GM19193 (cell line): ENCODE data around the gene PLXDC2.

Experiments used
- POLR2A ChIP-seq: IDR thresholded peaks from 4 replicates; pipeline ENCODE4 v1.6.1; 2011; ENCODE audit not compliant: insufficient read depth, insufficient read length; ENCODE audit errors: extremely low read depth

PLXDC2 gene

DNA sequence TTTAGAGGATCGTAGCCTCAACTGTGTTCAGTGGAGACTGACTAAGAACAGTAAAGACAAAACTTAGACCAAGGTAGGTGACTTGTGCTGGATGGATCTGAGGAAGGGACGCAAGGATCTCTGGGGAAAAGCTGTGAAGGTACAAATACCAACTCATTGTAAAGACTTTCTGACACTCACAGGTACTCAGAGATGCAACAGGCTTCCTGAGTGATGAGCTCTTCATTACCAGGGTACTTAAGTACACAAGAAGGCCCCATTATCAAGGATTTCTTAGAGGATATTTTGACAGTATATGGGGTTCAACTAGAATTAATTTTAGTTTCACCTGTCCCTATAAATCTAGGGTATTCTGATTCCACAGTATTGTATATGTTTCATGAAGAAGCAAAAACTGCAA is 440.7 kb downstream of the PLXDC2 start:
- no peak for TF ChIP-seq POLR2A

DNA sequence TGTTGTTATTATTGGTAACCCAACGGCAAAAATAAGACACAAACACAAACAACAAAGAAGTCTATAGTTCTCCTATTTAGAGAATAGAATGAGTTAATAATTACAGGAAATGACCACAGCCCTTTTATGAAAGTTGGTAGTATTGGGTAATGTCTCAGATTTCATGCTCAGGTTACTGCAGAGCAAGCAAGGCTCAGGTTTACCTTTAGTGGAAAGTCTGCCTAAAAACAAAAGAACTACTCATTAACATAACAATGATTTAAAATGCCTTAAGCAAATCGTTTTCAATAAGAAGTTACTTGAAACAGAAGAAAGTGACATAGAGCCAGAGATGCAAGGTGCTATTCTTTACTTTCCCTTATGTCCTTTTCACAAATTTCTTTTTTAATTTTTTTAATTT is 441.2 kb downstream of the PLXDC2 start:
- TF ChIP-seq POLR2A, result no peak

DNA sequence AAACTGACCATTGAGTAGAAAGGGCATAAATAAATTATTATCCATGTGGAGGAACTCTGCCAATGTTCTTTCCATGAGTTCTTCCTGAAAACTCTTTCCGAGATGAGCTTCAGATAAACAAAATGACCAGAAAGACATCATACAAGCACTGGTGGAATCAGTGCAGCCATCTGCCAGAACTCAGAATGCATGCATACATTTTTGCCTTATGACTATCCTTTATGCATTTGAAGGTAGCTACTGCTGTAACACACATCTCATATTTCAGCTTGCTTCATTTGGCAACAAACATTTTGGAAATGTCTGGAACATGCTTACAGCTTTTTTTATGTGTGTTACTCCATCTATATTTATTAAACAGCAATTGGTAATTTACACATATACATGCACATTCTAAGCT is 448.9 kb downstream of the PLXDC2 start:
- TF ChIP-seq POLR2A, result no peak

DNA sequence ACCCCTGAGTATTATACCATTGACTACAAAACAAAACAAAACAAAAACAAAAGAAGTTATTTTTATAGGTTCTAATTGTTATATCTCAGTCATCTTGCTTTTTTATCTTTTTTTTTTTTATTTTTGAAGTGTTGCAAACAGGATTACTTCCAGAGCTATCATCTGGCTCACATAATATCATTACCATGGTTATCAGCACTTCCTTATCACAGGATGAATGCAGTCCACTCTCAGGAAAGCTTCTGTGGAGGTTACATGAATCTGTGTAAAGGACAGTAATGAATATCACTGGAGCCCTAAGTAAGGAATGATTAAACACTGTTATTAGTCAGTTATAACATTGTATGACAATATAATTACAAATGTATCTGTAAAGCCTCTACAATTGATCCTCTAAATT is 451.5 kb downstream of the PLXDC2 start:
- TF ChIP-seq POLR2A, result no peak

DNA sequence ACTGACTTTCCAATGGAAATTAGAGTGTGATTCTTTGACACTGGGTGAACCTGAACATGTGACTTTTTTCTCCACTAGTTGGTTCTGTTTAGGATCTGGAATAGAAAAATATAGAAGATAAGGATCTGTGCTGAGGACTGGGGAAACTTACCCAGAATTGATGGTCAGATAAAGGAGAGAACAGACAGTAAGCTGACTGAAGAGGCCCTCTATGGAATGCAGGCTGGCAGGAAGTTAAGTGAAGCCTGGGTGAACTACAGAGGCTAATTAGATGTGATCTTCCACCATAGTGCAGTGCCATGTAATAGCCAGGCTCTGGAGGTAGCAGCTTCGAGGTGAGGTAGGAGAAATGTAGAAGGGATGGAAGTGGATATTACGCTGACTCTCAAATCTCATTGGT is 455.3 kb downstream of the PLXDC2 start:
- no peak for TF ChIP-seq POLR2A

DNA sequence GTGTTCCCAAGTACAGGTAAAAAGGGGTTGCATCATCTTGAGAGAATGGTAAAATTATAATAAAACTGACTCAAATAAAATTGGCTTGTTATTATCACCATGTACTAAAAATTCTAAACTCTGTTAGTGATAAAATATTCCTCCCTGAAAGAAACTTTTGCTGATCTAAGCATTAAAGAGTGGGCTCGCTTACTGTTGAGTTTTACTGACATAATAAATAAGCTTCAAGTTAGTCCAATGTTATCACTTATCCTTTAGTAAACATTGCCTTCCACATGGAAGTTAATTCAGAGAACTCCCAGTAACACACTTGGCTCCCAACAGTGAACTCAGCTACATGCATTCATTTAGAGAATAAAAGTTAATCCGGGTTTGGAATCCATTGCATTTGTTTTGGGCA is 456.4 kb downstream of the PLXDC2 start:
- no peak for TF ChIP-seq POLR2A

DNA sequence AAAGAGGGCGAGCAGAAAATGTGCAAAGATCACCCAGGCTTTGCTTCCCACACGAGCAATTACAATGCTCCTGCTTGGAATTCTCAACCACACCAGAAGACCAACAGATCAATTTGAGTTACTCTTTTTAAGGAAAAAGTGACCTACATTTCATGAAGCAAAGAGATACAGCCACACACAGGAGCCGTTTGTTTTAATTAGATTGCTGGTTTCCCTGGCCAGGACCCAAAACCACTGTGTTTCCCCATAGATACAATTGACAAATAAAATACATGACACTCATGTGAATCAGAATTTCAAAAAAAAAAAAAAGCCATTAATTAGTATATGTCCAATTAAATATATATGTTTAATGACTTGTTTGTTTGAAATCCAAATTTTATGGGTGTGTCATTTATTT is 458.3 kb downstream of the PLXDC2 start:
- TF ChIP-seq POLR2A, result no peak

DNA sequence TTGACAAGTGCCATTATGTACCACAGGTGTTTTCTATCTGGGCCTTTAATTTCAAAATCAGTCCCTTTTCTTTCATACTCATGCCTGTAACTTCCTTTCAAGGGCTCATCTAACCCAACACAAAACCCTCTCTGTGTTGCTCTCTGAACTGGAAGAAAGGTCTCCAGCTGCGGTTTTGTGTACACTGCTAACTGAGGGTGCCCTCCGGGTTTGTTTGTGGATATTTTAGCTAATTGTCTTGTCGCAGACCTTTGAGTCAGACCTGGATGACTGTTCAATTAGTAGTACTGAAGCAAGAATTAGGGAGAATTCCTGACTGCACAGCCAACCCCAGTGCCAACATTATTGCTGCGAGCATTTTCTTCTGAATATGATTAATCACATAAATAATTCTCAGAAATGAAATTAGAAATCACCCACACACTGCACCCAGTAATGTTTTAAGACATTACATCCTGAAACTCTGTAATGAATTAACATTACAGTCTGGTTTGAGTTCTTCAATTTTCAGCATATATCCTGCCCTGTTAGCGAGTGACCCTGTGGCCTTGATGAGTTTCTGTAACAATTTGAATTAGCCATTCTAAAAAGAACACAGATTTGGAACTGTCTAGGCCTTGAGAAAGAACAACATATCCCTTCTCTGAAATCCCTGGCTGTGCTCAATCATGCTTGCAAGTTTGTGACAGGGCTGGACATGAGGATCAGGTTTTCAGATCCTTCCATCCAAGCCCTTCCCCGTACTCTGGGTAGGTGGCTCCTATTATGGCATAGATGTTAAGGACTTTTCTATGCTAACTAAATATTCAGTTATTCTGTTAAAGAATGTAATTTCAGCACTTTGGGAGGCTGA is 460.1 kb downstream of the PLXDC2 start:
- TF ChIP-seq POLR2A, result no peak

DNA sequence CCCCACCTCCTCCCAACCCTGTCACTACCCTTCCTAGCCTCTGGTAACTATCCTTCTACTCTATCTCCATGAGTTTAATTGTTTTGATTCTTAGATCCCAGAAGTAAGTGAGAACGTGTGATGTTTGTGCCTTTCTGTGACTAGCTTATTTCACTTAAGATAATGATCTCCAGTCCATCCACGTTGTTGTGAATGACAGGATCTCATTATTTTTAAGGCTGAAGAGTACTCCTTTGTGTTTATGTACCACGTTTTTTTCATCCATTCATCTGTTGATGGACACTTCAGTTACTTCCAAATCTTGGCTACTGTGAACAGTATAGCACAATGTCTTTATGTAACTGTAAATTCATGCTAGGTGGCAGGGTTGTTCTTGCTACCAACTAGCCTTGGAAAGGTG is 461.6 kb downstream of the PLXDC2 start:
- no peak for TF ChIP-seq POLR2A

DNA sequence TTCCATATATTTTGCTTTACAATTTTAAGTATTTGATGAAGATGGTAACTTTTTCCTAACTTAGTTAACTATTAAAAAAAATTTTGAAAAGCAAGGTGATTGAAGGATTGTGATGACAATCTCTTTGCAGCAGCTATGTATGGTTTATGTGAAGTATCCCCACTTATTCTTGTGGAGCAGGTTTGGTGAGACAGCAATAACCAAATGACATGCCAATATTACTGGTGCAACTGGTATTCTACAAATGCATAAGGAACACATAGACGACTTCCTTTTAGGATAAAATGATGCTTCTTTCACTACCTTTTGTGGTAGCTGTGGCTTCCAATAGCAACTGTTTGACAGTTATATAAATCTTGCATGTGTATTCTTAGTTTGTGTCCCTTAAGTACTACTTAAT is 465.3 kb downstream of the PLXDC2 start:
- no peak for TF ChIP-seq POLR2A

DNA sequence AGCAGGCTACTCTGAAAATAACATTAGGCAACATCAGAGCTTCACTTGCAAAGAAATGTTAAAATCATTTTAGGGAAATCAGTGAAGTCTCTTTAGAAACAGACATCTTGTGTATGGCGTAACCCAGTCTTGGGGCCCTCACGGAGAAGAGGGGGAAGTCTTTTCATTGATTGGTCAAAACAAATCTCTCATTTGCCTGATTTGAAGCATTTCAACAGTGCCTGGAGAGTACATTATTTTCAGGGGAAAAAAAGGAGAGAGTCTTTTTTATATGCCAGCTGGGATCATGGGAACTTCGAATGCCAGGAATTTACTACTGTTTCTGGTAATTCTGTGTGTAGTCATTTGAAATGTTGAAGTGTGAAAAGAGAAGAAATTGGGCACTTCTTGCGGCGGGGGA is 471.4 kb downstream of the PLXDC2 start:
- TF ChIP-seq POLR2A, result no peak

DNA sequence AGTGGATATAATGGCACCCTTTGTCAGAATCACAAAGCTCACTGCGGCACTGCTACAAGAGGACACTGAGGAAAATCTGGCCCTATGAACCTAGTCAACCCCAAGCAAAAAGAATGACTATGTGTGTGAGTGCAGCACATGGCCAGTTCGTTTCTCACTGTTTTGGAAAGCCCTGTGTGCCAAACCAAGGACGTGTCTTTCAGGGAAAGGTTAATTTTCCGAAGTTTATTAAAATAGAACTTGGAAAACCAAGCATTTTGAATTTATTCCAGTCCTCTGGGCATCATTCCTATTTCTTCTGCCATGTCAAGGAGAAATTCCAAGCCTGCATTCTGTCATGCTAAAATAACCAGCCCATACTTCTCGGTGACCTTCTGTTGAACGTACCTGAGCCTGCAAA is 471.8 kb downstream of the PLXDC2 start:
- TF ChIP-seq POLR2A, result no peak

DNA sequence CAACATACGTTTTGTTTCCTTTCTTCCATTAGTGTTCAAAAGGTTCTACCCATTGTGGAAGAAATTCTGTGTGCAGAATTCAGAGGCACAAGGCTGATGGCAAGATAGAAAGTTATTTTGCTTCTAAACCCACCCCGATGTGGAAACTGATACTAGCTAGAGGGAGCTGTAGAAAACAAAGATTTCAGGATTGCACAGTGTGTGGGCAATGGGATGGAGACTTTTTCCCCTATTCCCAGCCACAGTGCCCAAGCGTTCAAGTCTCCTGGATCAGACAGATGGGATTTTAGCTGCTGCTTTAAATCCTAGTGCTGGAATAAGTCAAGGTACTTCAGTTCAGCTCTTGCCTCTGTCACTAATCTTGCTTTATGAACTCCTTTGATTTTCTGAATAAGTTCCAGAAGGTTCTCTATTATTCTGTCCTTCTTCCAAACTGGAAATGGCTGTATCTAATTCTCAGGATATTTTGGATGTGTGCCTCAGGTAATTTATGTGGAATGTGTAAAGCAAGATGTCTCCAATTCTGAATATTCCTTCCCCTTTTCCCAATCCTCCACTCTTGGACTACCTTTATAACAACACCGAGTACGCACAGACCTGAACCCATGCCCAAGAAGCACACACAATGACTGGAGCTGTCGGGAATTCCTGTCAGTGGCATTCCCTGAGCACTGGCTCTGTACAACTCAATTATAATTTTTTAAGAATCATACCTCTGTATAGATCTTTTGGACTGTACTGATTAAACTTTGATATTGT is 473.0 kb downstream of the PLXDC2 start:
- no peak for TF ChIP-seq POLR2A

DNA sequence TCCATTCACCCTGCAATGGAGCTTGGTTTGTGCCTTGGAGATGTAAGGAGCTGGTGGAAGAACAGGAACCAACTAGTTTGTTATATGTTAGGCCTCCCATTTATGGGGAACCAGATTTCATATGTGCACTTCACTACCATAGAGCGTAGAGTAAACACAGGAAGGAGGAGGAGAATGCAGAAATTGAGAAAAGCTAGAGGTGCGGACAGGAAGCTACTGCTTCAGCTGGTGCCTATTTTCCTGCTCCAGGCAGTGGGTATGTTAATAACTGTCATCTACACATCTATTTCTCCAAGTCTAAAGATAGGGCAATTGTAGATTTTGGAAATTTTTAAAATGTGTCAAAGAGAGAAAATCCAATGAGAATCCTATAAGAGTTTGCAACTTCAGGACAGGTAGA is 482.2 kb downstream of the PLXDC2 start:
- no peak for TF ChIP-seq POLR2A

DNA sequence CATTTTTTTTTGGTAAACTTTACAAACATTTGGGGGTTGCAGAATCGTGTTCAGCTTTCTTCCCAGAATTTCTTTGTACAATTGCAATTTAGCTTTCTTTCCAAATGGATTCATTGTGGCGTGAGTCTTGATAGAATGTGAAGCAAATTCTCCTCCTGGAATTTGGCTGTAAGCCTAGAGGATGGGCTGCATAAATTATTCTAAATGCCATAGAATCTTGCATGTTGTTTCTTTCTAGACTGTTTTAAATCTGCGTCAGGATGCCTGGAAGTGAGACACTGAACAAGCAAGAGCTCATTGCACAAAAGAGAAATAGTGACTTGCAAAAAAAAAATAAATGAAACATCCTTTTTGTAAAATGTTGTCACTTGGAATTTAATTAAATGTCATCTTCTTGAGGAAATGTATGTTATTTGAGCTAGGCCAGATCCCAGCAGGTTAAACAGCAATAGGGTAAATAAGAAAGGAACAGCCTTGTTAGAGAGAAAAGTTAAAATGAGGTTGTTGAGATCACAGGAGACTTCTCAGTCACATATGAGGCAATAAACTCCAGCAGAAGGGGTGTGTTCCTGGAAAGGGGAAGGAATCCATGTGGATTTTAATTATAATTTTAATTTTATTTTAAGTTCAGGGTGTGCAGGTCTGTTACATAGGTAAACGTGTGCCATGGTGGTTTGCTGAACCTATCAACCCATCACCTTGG is 483.0 kb downstream of the PLXDC2 start:
- TF ChIP-seq POLR2A, result no peak
